Suppressor macrophage treated with lipopolysaccharide for 4 hours (primary cell): ENCODE measurements around the gene SEMA3A.
"Not testable (repeated sequence)": the region's sequence is repeated elsewhere in the genome, so short reads cannot be mapped to it uniquely, and the experiment has no call there.

Experiments used
- DNase-seq: peaks from one replicate; pipeline ENCODE4 v3.0.0-alpha.2; 2020

The SEMA3A gene

GRCh38 chr7:84194484-84195271 lies at the start of gene SEMA3A:
SEMA3A (minus strand) TSS chr7:84194789; CDS start chr7:84194586, 203 bp downstream.
- peak; percentile 57 for DNase-seq

DNA sequence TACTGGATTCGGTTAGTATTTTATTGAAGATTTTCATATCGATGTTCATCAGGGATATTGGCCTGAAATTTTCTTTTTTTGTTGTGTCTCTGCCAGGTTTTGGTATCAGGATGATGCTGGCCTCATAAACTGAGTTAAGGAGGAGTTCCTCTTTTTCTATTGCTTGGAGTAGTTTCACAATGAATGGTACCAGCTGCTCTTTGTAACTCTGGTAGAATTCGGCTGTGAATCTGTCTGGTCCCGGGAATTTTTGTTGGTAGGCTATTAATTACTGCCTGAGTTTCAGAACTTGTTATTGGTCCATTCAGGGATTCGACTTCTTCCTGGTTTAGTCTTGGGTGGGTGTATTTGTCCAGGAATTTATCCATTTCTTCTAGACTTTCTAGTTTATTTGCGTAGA lies 48.4 kb upstream of the SEMA3A start:
- peak; percentile 58 for DNase-seq

- DNase-seq, result peak; percentile 20
Observed at GRCh38 chr7:84238596-84238995, 44.0 kb upstream of the SEMA3A start.

GRCh38 chr7:84237533-84238173 lies 43.1 kb upstream of the SEMA3A start:
- peak; percentile 81 for DNase-seq

DNA sequence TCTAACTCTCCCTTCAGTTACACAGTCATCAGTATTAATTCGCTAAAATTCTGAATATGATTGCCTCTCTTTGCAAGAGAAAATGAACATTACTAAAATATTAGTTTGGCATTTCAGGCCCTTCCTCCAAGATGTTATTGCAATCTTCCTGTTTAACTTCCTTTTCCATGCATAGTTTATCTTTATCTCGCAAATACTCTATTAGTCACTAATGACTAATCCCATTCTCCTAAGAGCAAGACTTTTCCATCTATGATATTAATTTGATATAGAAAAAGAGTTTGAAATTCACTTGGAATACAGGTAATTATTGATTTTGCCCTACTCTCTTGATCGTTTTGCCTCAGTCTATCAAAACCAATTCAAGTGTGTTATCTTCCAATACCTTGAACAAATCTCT lies 41.8 kb upstream of the SEMA3A start:
- peak; percentile 45 for DNase-seq

DNA sequence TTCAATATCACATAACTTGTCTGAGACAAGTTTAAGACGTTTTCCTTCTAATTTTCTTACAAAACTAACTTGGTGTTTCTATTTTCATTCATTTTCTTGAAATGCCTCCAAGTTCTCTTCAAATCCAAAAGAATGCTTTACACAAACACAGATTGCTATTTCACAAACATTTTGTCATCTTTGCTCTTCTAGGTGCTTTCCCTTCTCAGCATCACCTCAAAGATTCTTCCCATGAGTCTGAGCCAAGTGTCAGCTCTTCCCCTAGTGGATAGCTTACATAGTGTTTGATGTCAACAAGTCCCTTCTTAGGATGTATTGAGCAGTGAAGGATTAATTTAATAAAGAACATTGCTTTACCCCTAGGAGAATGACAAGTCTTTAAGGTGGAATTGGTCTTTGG lies 38.1 kb upstream of the SEMA3A start:
- DNase-seq, result peak; percentile 32

GRCh38 chr7:84231157-84231556 lies 36.6 kb upstream of the SEMA3A start:
- DNase-seq, result no peak

DNA sequence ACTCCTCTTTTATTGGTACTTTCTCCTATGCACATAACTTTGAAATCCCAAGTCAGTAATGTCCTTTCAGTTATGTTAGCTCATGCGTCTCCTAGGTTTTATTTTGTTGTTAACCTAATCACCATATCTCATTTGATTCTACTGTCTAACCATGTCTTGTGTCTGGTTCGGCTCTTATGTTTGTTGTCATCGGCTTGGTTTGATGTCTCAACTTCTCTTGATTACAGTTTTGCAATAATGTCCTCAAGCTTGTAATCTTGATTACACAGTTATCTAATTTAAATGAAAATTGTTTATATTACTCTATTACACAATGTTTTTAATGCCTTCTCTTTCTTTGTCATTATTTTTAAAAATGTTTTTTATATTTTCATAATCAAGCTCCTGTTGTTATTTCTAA lies 35.9 kb upstream of the SEMA3A start:
- no peak for DNase-seq

- no peak for DNase-seq
Observed at GRCh38 chr7:84228526-84228925, 33.9 kb upstream of the SEMA3A start.

DNA sequence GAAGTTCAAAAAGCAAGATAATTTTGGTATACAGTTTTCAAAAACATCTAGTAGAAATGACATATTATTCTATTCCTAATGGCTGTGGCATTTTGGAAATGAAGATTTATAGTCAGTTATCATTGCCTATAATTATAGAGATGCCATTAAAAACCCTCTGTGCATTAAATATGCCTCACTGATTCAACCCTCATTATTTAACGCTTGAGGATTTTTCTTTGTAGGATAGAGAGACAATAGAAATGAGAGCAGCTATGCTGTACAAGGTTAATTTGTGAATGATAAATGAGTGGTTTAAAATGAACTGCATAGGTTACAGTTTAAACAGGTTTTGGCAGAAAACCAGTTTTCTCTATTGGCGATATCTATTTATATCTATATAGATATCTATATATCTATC lies 32.2 kb upstream of the SEMA3A start:
- DNase-seq, result no peak

- DNase-seq, result no peak
Observed at GRCh38 chr7:84224505-84224904, 29.9 kb upstream of the SEMA3A start.

GRCh38 chr7:84219310-84219709 lies 24.7 kb upstream of the SEMA3A start:
- DNase-seq, result no peak

- DNase-seq, result peak; percentile 61
Observed at GRCh38 chr7:84218681-84219080, 24.1 kb upstream of the SEMA3A start.

- peak; percentile 13 for DNase-seq
Observed at GRCh38 chr7:84216472-84216871, 21.9 kb upstream of the SEMA3A start.

DNA sequence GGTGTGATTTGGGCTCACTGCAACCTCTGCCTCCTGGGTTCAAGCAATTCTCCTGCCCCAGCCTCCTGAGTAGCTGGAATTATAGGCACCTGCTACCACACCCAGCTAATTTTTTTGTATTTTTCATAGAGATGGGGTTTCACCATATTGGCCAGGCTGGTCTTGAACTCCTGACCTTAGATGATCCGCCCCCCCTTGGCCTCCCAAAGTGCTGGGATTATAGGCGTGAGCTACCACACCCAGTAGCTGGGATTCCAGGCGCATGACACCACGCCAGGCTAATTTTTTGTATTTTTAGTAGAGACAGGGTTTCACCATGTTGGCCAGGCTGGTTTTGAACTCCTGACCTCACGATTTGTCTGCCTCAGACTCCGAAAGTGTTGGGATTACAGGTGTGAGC lies 20.2 kb upstream of the SEMA3A start:
- not testable (repeated sequence) for DNase-seq

GRCh38 chr7:84210301-84210700 lies 15.7 kb upstream of the SEMA3A start:
- no peak for DNase-seq

DNA sequence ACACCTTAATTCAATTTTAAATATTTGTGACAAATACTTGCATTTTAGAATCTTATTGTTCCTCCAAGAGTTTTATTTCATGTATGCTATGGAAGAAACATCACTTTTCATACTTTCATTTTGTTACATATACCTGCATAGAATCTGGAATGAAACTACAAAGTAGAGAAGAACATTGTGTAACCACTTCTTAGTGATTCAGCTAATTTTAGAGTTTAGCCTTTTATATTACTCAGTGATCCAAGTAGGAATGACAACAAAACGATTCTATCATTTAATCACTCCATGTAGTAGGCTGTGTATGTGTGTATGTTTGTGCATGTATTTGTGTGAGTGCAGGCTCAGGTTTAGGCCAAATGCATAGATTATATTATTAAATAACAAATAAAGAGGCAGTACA lies 14.4 kb upstream of the SEMA3A start:
- DNase-seq, result no peak

GRCh38 chr7:84207615-84208014 lies 13.0 kb upstream of the SEMA3A start:
- DNase-seq, result no peak

GRCh38 chr7:84207025-84207424 lies 12.4 kb upstream of the SEMA3A start:
- DNase-seq, result no peak

DNA sequence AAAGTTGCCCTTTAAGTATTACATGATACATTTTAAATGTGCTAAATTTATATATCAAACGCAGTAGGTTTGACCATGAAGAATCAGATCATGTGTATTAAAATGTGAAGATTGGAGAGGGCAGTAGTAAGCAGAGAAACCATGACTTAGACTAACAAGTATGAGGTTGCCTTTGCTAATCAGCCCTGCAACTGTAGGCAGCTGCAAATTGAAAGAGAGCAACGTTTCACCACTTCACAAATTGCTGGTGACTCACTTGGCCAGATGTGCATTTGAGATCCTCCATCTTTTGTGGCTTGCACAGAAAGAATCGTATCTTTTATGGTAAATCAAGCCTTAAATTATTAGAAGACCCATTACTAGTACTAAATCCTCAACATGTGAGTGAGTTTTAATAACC lies 10.1 kb upstream of the SEMA3A start:
- no peak for DNase-seq

DNA sequence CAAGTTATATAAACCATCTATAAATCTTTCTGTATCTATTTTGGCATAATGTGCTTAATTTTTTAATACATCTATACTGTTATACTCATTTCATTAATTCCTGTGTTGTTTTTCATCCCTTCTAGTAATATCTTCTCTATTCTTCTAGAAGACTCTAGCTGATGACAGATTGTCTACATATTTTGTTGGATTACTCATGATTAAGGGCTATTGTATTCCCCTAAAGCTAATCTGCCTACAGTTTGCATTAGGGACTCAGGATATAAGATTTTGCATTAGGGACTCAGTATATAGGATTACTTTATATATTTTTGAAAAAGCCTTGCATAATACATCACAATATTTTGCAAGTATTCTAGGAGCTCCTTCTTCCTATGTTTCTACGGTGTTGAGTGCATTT lies 8.3 kb upstream of the SEMA3A start:
- DNase-seq, result no peak

- DNase-seq, result no peak
Observed at GRCh38 chr7:84200859-84201258, 6.3 kb upstream of the SEMA3A start.

DNA sequence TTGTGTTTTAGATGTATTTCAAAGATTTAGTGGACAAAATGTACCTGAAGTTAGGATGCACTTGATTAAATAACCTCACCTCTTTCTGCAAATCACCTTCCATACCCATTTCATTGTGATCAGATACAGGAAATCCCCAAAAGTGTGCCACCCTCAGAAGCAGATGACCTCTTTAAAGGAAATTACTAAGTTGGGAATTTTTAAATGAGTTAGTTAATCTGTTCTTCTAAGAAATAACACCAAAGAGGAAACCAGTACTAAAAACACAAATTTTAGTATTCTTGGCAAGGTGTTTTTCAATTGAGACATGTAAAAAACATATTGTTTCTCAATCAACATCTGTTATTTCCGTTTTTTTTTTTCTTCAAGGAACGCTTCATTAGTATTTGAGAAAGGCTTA lies 4.6 kb upstream of the SEMA3A start:
- peak; percentile 5 for DNase-seq

- peak; percentile 21 for DNase-seq
Observed at GRCh38 chr7:84196084-84196503, 1.5 kb upstream of the SEMA3A start.
